Fibroblast of mammary gland (primary cell): ENCODE measurements around the gene GPR62.

Experiments used
- DNase-seq: peaks from one replicate; pipeline ENCODE4 v3.0.0-alpha.2; 2010; ENCODE audit warnings: low read depth
- H3K4me3 ChIP-seq: 2 replicates; pipeline ENCODE4 v1.5.1; 2011; ENCODE audit warnings: low read depth, mild to moderate bottlenecking, low read length, moderate library complexity; ENCODE audit not compliant: control insufficient read depth
- CTCF ChIP-seq: conservative IDR thresholded peaks from 2 replicates; pipeline ENCODE4 v1.5.1; 2011; ENCODE audit warnings: low read depth, low read length, inconsistent platforms; ENCODE audit not compliant: control insufficient read depth, insufficient read depth

Gene GPR62

DNA sequence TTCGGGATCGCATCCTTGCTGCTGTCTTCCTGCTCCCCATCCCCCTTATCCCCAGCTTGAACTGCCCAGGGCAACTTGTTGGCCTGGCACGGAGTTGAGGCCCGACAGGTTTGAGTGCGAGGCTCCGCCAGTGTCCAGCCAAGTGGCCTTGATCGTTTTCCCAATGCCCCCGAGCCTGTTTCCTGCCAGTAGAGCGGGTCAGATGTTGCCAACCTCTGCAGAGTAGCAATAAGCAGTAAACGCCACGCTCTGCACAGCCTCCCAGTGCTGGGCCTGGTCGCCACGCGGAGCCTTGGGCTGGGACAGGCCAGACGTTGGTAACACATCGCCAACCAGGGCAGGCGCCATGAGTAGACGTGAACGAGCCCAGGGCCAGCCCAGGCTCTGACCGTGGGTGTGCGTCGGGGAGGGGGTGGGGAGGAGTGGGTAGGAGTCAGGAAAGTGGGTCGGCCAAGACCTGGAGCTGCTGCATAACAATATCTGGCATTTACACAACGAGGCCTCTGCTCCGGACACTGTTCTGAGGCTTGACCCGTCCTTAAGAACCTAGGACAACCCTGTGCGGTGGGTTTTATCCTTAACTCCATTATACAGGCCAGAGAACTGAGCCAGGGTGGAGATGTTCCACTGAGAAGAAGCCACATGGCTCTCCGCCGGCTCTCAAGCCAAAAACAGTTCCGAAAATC is 19.2 kb downstream of the GPR62 start:
- H3K4me3 ChIP-seq = peak overlapping the region; percentile 62
- DNase-seq = no peak
- no peak for TF ChIP-seq CTCF

DNA sequence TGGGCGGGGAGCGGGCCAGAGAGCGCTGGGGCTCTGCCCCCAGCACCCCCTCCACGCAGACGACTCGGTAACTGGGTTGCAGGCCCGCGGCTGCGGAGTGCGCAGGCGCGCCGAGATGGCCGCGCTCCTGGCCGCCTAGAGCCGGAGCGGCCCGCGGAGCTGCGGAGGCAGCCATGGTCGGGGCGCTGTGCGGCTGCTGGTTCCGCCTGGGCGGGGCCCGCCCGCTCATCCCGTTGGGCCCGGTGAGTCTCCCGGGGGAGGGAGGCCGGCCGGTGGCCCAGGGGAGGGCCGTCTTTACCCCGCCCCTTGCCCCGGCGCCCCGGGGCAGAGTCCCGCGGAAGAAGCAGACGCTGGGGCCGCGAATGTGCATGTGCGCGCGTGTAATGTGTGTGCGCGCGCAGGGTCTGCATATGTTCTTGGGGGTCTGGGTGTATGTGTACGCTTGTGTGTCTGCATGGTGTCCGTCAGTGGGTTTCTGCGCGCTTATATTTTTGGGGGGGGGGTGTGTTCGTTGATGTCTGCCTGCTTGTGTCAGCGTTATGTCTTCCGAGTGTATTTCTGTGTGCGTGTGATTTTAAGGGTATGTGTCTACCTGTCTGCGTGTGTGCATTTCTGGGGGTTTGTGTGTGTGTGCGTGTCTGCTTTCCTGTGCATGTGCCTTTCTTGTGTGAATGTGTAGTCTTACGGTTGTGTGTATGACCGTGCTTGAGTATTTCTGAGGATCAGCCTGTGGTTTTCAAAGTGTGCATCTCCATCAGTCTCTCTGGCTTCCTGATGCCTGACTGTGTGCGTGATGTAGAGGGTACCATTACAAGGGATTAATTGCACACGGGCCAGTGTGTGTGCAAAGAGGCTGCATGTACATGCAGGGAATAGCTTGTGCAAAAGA is 20.0 kb downstream of the GPR62 start, which contains the start of gene ABHD14A:
ABHD14A (plus strand) TSS at position 102 of the 889 bp plus-strand sequence; CDS start at position 174, 72 bp downstream.
- TF ChIP-seq CTCF = no peak
- DNase-seq = peak; percentile 55
- H3K4me3 ChIP-seq = peak within 1 kb of the TSS; percentile 86

GRCh38 chr3:51975852-51976549 is 20.8 kb downstream of the GPR62 start:
- DNase-seq = peak; percentile 67
- no peak for TF ChIP-seq CTCF
- H3K4me3 ChIP-seq = peak overlapping the region; percentile 62

DNA sequence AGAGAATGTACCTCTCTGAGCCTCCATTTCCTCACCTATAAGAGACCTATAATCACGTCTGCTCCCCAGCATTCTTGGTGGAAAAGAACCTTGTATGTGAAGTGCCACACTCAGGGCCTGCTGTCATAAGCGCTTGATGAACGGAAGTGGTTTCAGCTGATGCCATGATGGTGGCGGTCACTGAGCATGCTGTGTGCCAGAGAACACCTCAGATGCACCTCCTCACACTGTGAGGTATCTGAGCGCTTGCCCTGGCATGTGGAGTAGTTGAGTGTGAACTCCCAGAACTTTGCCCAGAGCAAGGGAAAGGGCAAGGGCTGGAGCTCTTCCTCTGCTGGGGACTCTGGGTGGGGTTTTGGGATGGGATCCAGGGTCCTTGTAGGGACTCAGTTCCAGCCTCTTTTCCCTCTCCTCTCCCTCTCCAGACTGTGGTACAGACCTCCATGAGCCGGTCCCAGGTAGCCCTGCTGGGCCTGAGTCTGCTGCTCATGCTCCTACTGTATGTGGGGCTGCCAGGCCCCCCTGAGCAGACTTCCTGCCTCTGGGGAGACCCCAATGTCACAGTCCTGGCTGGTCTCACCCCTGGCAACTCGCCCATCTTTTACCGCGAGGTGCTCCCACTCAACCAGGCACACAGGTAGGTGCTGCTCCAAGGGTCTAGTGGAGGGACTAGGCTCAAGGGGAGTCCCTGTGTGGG is 22.4 kb downstream of the GPR62 start:
- no peak for DNase-seq
- TF ChIP-seq CTCF = no peak
- no peak overlapping the region for H3K4me3 ChIP-seq

GRCh38 chr3:51978143-51978502 is 22.9 kb downstream of the GPR62 start:
- H3K4me3 ChIP-seq = no peak overlapping the region
- TF ChIP-seq CTCF = no peak
- no peak for DNase-seq

- TF ChIP-seq CTCF = no peak
Measured at GRCh38 chr3:51980253-51980652, 25.1 kb downstream of the GPR62 start.

More at GRCh38 chr3:51980253-51980652, 25.1 kb downstream of the GPR62 start:
- H3K4me3 ChIP-seq = no peak overlapping the region
- no peak for DNase-seq
